C4-2B (cell line): ENCODE results near the gene EIF4B.

Experiments used
- ZFX ChIP-seq: fragments of 450-650 bp; IDR thresholded peaks from 2 replicates; pipeline ENCODE4 v1.6.1; 2017
- TF ChIP-seq, protein P1 (sequence below): fragments of 450-650 bp; conservative IDR thresholded peaks from 2 replicates; pipeline ENCODE4 v1.5.1; 2017; ENCODE audit warnings: mild to moderate bottlenecking

DNA sequence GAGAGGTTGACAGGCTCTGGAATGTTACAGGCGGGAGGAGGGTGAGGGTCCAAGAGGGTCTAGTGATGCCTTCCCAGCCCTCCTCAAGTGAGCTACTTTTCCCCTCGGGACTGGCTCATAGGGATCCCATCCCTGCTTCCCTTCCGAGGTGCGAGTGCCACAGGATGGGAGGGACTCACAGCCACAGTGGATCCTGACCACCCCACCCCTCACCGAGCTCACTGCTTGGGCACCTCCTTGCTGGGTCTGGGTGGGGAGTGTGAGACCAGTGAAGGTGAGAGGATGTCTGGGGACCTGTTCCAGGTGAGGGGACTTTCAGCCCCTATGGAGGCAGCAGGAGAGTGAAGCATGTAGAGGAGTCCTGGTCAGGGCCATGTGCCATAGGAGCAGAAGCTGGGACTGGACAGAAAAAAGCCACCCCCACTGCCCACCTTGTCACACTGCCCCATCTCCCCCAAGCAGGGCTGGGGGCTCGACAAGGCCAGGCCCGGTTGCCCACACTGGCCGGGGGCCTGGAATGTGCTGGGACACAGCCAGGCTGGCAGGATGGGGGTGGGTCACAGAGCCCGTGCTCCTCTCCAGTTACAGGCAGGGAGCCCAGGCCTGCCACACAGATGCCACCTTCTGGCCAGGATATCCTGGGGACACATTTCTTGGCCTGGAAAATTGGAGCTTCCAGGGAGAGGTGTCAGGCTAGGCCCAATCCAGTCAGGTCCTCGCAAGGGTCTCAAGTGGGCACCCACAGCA lies 42.0 kb downstream of the EIF4B start:
- TF ChIP-seq, protein P1, sequence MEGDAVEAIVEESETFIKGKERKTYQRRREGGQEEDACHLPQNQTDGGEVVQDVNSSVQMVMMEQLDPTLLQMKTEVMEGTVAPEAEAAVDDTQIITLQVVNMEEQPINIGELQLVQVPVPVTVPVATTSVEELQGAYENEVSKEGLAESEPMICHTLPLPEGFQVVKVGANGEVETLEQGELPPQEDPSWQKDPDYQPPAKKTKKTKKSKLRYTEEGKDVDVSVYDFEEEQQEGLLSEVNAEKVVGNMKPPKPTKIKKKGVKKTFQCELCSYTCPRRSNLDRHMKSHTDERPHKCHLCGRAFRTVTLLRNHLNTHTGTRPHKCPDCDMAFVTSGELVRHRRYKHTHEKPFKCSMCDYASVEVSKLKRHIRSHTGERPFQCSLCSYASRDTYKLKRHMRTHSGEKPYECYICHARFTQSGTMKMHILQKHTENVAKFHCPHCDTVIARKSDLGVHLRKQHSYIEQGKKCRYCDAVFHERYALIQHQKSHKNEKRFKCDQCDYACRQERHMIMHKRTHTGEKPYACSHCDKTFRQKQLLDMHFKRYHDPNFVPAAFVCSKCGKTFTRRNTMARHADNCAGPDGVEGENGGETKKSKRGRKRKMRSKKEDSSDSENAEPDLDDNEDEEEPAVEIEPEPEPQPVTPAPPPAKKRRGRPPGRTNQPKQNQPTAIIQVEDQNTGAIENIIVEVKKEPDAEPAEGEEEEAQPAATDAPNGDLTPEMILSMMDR = peak; percentile 59
- no peak; the same call in 1 of the 2 replicates for TF ChIP-seq ZFX
